T-helper 9 cell (primary cell): ENCODE results near the gene STK32B.

Experiments
- DNase-seq: peaks from one replicate; pipeline ENCODE4 v3.0.0-alpha.2; 2020

Gene STK32B

GRCh38 chr4:5547651-5548249 lies 496.5 kb downstream of the STK32B start:
- no peak for DNase-seq
